Thoracic aorta (tissue), 2 donors: ENCODE measurements around the gene POLR2B. TPM values are rescaled to one million over a fixed set of nuclear protein-coding genes. Genes with fewer than 3 reads are reported as not detected.

ENCODE experiments used
- ATAC-seq: fragments of 150-250 bp; one replicate; pipeline ENCODE4 v1.8.0; 2017; ENCODE audit warnings: low read depth; ENCODE audit not compliant: insufficient number of reproducible peaks, low FRiP score
- DNase-seq: peaks from one replicate; pipeline ENCODE4 v3.0.0-alpha.2; 2020; ENCODE audit warnings: low spot score
- H3K27ac ChIP-seq, 2 donors: fragments of 200-600 bp; sonication (generic); 1 replicate in 1 of 2; 2 replicates in 1 of 2; pipeline ENCODE4 v1.5.1; 2016; ENCODE audit warnings: mild to moderate bottlenecking in 2 of 2, moderate library complexity in 2 of 2
- H3K27me3 ChIP-seq: fragments of 200-600 bp; sonication (generic); replicated peaks from 2 replicates; pipeline ENCODE4 v1.6.0; 2016; ENCODE audit warnings: mild to moderate bottlenecking; ENCODE audit not compliant: insufficient read depth
- H3K36me3 ChIP-seq: fragments of 200-600 bp; sonication (generic); one replicate; pipeline ENCODE4 v1.5.1; 2016
- H3K4me1 ChIP-seq, 2 donors: fragments of 200-600 bp; sonication (generic); 1 replicate in 1 of 2; 2 replicates in 1 of 2; pipeline versions ENCODE4 v1.5.1 to v1.6.0; 2016; ENCODE audit warnings: low read depth in 2 of 2, mild to moderate bottlenecking in 1 of 2; ENCODE audit not compliant: control insufficient read depth in 1 of 2
- H3K4me3 ChIP-seq: fragments of 200-600 bp; sonication (generic); 2 replicates; pipeline ENCODE4 v1.5.1; 2016; ENCODE audit warnings: mild to moderate bottlenecking
- H3K9me3 ChIP-seq: fragments of 200-600 bp; sonication (generic); 2 replicates; pipeline ENCODE4 v1.5.1; 2016
- CTCF ChIP-seq: fragments of 200-600 bp; sonication (generic); IDR thresholded peaks from one replicate; pipeline ENCODE4 v1.5.1; 2019; ENCODE audit warnings: antibody characterized with exemption
- total RNA-seq, 2 donors: library from RNA; depleted of rRNA; stranded (reverse); fragments of >200 nt; gene quantifications; one replicate each; pipeline versions ENCODE4 v1.1.0 to v1.2.3, GENCODE V29; 2016

The POLR2B gene
- total RNA-seq, 2 donors from 2014 or later: 48.3 to 98.5 TPM

- Histone ChIP-seq H3K27me3 (no peaks in the 10 kb centered on the region), H3K4me3 (peak overlapping the region; percentile 8), H3K9me3 (no peaks in the 10 kb centered on the region), H3K36me3 (no peaks in the 10 kb centered on the region), H3K27ac (peak overlapping the region; percentile 64 to 97), H3K4me1 (peaks cover 57 to 92% of the 10 kb centered on the region in 2 donors)
- DNase-seq (no peak), ATAC-seq (no peak)
- TF ChIP-seq CTCF: no peak
Measured at GRCh38 chr4:57068237-57068981, 89.7 kb downstream of the POLR2B start.

- no peaks in the 10 kb centered on the region for H3K36me3 ChIP-seq
- H3K27ac ChIP-seq: peak overlapping the region; percentile 64 to 97
- no peaks in the 10 kb centered on the region for H3K9me3 ChIP-seq
- ATAC-seq (no peak), DNase-seq (no peak)
- H3K27me3 ChIP-seq: no peaks in the 10 kb centered on the region
- TF ChIP-seq CTCF: no peak
- no peak overlapping the region for H3K4me3 ChIP-seq
- H3K4me1 ChIP-seq: peaks cover 52 to 91% of the 10 kb centered on the region in 2 donors
Measured at GRCh38 chr4:57070461-57070860, 91.8 kb downstream of the POLR2B start.

GRCh38 chr4:57071326-57071725 lies 92.6 kb downstream of the POLR2B start:
- no peak for TF ChIP-seq CTCF
- Histone ChIP-seq H3K27ac (peak overlapping the region in 1 of 2 donors; percentile 57), H3K27me3 (no peaks in the 10 kb centered on the region), H3K4me1 (peaks cover 51 to 91% of the 10 kb centered on the region in 2 donors), H3K36me3 (no peaks in the 10 kb centered on the region), H3K4me3 (no peak overlapping the region), H3K9me3 (no peaks in the 10 kb centered on the region)
- ATAC-seq (peak; percentile 22), DNase-seq (no peak)

- Histone ChIP-seq H3K36me3 (no peaks in the 10 kb centered on the region), H3K4me3 (no peak overlapping the region), H3K27ac (peak overlapping the region; percentile 53 to 74), H3K4me1 (peaks cover 53 to 92% of the 10 kb centered on the region in 2 donors), H3K27me3 (no peaks in the 10 kb centered on the region), H3K9me3 (no peaks in the 10 kb centered on the region)
- TF ChIP-seq CTCF: no peak
- ATAC-seq (no peak), DNase-seq (no peak)
Measured at GRCh38 chr4:57073559-57073958, 94.9 kb downstream of the POLR2B start.

- no peak for DNase-seq
- no peaks in the 10 kb centered on the region for H3K27me3 ChIP-seq
- H3K4me3 ChIP-seq: no peak overlapping the region
- H3K9me3 ChIP-seq: no peaks in the 10 kb centered on the region
- peaks cover 50 to 92% of the 10 kb centered on the region in 2 donors for H3K4me1 ChIP-seq
- TF ChIP-seq CTCF: no peak
- peak overlapping the region; percentile 53 to 74 for H3K27ac ChIP-seq
- no peak for ATAC-seq
- H3K36me3 ChIP-seq: no peaks in the 10 kb centered on the region
Measured at GRCh38 chr4:57074744-57075143, 96.0 kb downstream of the POLR2B start.
